SK-N-SH treated with all-trans-retinoic acid at 6 μM for 48 hours (cell line): ENCODE results near the gene RHOT2.

Experiments used
- ZC3H10 ChIP-seq: fragments of 250-450 bp; sonication (Bioruptor Pico); IDR thresholded peaks from 2 replicates; pipeline ENCODE4 v1.5.1; 2021; ENCODE audit warnings: mild to moderate bottlenecking, moderate library complexity
- ZNF565 ChIP-seq: fragments of 450-650 bp; formaldehyde crosslinking; conservative IDR thresholded peaks from 2 replicates; pipeline ENCODE4 v1.5.0; 2020; ENCODE audit warnings: low read depth, mild to moderate bottlenecking, moderate library complexity

DNA sequence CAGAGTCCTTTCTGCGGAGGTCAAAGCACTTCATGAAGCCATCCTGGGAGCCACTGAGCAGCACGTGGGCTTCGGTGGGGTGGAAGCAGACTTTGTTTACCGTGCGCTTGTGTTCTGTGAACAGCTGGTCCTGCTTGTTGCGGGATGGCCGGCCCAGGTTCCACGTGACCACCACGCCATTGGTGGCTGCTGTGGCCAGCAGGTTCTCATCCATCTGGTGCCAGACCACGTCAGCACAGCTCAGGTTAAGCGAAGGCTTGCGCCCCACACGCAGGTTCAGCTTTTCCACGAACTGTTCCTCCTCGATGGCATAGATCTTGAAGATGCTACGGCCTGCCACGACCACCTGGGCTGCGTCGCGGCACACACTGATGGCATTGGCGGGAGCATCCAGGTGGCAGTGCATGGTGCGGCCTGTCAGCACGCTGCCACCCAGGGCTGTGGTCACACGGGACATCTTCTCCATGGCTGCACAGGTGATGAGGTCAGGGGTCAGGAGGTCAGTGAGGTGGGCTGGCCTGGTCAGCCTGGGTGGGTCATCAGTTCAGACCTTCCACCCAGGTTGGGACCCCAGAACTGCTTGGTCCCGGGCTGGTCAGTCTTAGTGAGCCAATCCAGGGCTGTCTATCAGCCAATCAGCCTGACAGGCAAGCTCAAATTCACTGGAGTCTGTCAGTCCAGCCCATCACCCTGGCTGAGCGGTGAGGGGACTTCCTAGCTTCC is 21.4 kb downstream of the RHOT2 start:
- TF ChIP-seq ZNF565 (CRISPR knock-in tag) (no peak), ZC3H10 (CRISPR knock-in tag) (no peak)
